Lung (tissue), 12 donors: Measurements from ENCODE around the gene SEMA3A. TPM values are rescaled to one million over a fixed set of nuclear protein-coding genes. Genes with fewer than 3 reads are reported as not detected.

ENCODE experiments used
- ATAC-seq: fragments of 200-7000 bp; cut with Tn5 transposase; one replicate; pipeline ENCODE4 v1.9.1; 2020; ENCODE audit warnings: moderate number of reproducible peaks; ENCODE audit not compliant: insufficient read depth, low FRiP score
- DNase-seq, 3 donors: peaks; one replicate each; pipeline ENCODE4 v3.0.0-alpha.2; 2013 to 2017
- H3K27ac ChIP-seq, 2 donors: one replicate each; pipeline ENCODE4 v1.5.1; 2013; ENCODE audit warnings: mild to moderate bottlenecking in 2 of 2, moderate library complexity in 2 of 2, control low read depth in 1 of 2, inconsistent platforms in 1 of 2, low read depth in 1 of 2, low read length in 1 of 2
- H3K27me3 ChIP-seq, 3 donors: one replicate each; pipeline ENCODE4 v1.5.1; 2013; ENCODE audit warnings: low read length in 2 of 3; ENCODE audit not compliant: control insufficient read depth in 3 of 3, insufficient read depth in 3 of 3
- H3K36me3 ChIP-seq, 4 donors: one replicate each; pipeline ENCODE4 v1.5.1; 2013; ENCODE audit warnings: low read length in 4 of 4, mild to moderate bottlenecking in 1 of 4, moderate library complexity in 1 of 4; ENCODE audit not compliant: control insufficient read depth in 4 of 4, insufficient read depth in 4 of 4
- H3K4me1 ChIP-seq, 5 donors: one replicate each; pipeline ENCODE4 v1.5.1; 2013; ENCODE audit warnings: low read length in 5 of 5, mild to moderate bottlenecking in 2 of 5, moderate library complexity in 1 of 5; ENCODE audit not compliant: control insufficient read depth in 5 of 5, insufficient read depth in 5 of 5
- H3K4me3 ChIP-seq: one replicate; pipeline ENCODE4 v1.5.1; 2013; ENCODE audit warnings: mild to moderate bottlenecking, control low read depth, moderate library complexity
- H3K9ac ChIP-seq, 2 donors: one replicate each; pipeline ENCODE4 v1.5.1; 2013; ENCODE audit warnings: low read length in 2 of 2, control low read depth in 1 of 2; ENCODE audit not compliant: insufficient read depth in 1 of 2
- H3K9me3 ChIP-seq, 4 donors: one replicate each; pipeline ENCODE4 v1.5.1; 2013; ENCODE audit warnings: low read length in 3 of 4, mild to moderate bottlenecking in 1 of 4, moderate library complexity in 1 of 4; ENCODE audit not compliant: control insufficient read depth in 4 of 4, insufficient read depth in 3 of 4
- WGBS, 2 donors: extraction: QIAGEN DNeasy Blood & Tissue Kit; methylation state at CpG; one replicate each; pipeline ENCODE4 v1.1.7; 2013; 5-methylcytosine and 5-hydroxymethylcytosine counted together
- polyA plus RNA-seq, 2 donors: library from polyadenylated mRNA; stranded (reverse); fragments of 200-250 nt; gene quantifications; one replicate each; pipeline ENCODE4 v1.2.1, GENCODE V29; 2013
- total RNA-seq, 2 donors: library from RNA; depleted of rRNA in 1 of 2; stranded (reverse); fragments of >200 nt in 1 of 2; gene quantifications; one replicate each; pipeline ENCODE4 v1.2.1, GENCODE V29; 2014 to 2021
- TF ChIP-seq, protein P1 (sequence below): IDR thresholded peaks from 2 replicates; pipeline ENCODE4 v1.5.1; 2012; ENCODE audit warnings: mild to moderate bottlenecking; ENCODE audit errors: control extremely low read depth, extremely low read depth
- donor health status: control.
- donor health status: control.
- donor health status: Bipolar disorder and iron deficiency.
- donor health status: healthy.
- donor health status: DM: yes; HTN: yes; CAD: no.

Gene SEMA3A
- total and polyA plus RNA-seq, 4 donors = 0.79 to 21.4 (median 5.5) TPM

DNA sequence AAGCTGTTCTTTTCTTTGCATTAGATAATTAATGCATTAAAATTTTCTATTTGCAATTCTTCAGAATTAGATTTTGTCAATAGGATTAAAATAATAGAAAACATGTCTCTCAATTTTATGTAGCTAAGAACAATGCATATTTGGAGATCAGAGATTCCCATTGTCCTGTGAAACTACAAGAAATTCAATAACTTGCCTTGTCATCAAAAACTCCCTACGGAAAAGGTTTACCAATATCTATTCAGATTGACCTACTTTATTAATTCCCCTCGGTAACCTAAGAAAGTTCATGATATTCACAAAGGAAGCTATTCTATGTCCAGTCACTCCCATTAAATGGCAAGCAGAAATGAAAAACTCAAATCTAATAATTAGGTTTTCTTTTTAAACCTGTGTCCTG is 172.6 kb downstream of the SEMA3A start:
- no peaks in the 10 kb centered on the region for H3K27me3 ChIP-seq
- WGBS, 2 donors = 90% methylated on average over 2 of the region's 2 CpGs
- no peak overlapping the region for H3K9ac ChIP-seq
- H3K4me3 ChIP-seq = no peak overlapping the region
- ATAC-seq (no peak), DNase-seq (no peak)
- H3K27ac ChIP-seq = no peak overlapping the region
- H3K4me1 ChIP-seq = peaks cover 0 to 8% (median 0%) of the 10 kb centered on the region in 5 donors
- H3K36me3 ChIP-seq = peaks cover 0 to 2% (median 0%) of the 10 kb centered on the region in 4 donors
- H3K9me3 ChIP-seq = no peaks in the 10 kb centered on the region
- TF ChIP-seq, protein P1, sequence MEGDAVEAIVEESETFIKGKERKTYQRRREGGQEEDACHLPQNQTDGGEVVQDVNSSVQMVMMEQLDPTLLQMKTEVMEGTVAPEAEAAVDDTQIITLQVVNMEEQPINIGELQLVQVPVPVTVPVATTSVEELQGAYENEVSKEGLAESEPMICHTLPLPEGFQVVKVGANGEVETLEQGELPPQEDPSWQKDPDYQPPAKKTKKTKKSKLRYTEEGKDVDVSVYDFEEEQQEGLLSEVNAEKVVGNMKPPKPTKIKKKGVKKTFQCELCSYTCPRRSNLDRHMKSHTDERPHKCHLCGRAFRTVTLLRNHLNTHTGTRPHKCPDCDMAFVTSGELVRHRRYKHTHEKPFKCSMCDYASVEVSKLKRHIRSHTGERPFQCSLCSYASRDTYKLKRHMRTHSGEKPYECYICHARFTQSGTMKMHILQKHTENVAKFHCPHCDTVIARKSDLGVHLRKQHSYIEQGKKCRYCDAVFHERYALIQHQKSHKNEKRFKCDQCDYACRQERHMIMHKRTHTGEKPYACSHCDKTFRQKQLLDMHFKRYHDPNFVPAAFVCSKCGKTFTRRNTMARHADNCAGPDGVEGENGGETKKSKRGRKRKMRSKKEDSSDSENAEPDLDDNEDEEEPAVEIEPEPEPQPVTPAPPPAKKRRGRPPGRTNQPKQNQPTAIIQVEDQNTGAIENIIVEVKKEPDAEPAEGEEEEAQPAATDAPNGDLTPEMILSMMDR = no peak

DNA sequence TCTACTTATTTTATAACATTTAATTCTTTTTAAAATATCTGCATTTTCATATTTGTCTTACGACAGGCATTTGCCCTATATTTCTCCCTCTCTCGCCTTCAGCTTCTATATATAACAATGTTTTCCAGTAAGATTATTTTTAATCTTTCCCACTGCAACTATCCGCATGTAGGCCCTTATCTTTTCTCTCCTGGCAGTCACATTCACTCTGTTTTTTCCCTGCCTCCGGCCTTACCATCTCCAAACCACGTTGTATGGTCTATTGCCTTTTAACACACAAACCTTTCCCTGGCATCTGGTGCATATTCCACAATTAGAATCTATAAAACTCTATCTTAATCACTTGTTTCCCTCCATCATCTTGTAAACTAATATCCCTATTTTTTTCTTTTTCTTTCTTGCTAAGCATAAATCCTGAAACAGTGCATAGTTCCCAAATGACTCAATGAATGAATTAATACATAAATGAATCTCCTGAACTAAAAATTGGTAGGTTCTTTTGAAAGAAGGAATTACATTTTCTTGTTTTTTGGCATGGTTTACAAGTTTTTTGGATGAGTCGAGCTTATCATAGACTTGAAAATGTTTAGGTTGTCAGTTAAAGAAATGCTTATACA is 173.2 kb downstream of the SEMA3A start:
- no peaks in the 10 kb centered on the region for H3K9me3 ChIP-seq
- DNase-seq (no peak), ATAC-seq (no peak)
- no peaks in the 10 kb centered on the region for H3K36me3 ChIP-seq
- 85 to 86% methylated on average over 6 of the region's 6 CpGs for WGBS, 2 donors
- H3K4me3 ChIP-seq = no peak overlapping the region
- peaks cover 0 to 8% (median 0%) of the 10 kb centered on the region in 5 donors for H3K4me1 ChIP-seq
- TF ChIP-seq, protein P1 = no peak
- no peaks in the 10 kb centered on the region for H3K27me3 ChIP-seq
- H3K27ac ChIP-seq = no peak overlapping the region
- no peak overlapping the region for H3K9ac ChIP-seq

DNA sequence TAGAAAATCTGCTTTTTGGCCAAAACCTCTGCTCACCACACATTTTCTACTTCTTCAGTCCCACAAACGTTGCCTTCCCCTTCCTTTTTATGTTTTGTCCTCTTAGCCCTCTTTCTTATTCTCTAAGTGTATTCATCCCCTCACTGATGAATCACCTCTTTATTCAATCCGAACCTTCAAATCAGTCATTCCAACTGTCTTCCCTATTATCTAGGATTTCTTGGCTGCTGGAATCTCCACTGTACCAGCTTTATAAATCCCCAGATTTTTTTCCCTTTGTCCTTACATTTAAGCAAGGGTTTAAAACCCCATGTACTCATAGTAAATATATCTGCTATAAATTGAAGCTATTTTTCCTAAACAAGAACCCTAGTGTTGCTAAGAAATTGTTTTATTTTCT is 176.9 kb downstream of the SEMA3A start:
- ATAC-seq (no peak), DNase-seq (no peak)
- H3K36me3 ChIP-seq = no peaks in the 10 kb centered on the region
- no peaks in the 10 kb centered on the region for H3K9me3 ChIP-seq
- H3K27ac ChIP-seq = no peak overlapping the region
- H3K4me3 ChIP-seq = no peak overlapping the region
- 61 to 71% methylated on average over 2 of the region's 2 CpGs for WGBS, 2 donors
- no peak overlapping the region for H3K9ac ChIP-seq
- H3K4me1 ChIP-seq = peaks cover 0 to 3% (median 0%) of the 10 kb centered on the region in 5 donors
- TF ChIP-seq, protein P1 = no peak
- H3K27me3 ChIP-seq = no peaks in the 10 kb centered on the region
